NCI-H526 (cell line): ENCODE data around the gene STX18.
A peak's percentile ranks its signal among the peaks of the same experiment; 100 is the strongest.
"Not testable (repeated sequence)": the region's sequence is repeated elsewhere in the genome, so short reads cannot be mapped to it uniquely, and the experiment has no call there.

Experiments
- DNase-seq, 2 experiments: peaks; one replicate each; lab custom pipeline; 2025; lab: John Stamatoyannopoulos, UW

The STX18 gene

GRCh38 chr4:4438891-4439290 lies 103.0 kb downstream of the STX18 start:
- no peak for DNase-seq

GRCh38 chr4:4437798-4438470 lies 103.9 kb downstream of the STX18 start:
- peak; percentile 34 to 86 for DNase-seq

GRCh38 chr4:4436244-4436823 lies 105.5 kb downstream of the STX18 start:
- no peak for DNase-seq

- no peak for DNase-seq
Measured at GRCh38 chr4:4433941-4434340, 107.9 kb downstream of the STX18 start.

- DNase-seq: no peak
Measured at GRCh38 chr4:4432341-4433125, 109.3 kb downstream of the STX18 start.

GRCh38 chr4:4430492-4431195 lies 111.2 kb downstream of the STX18 start:
- peak in 1 of 2 experiments; percentile 67 for DNase-seq

GRCh38 chr4:4428966-4429875 lies 112.6 kb downstream of the STX18 start:
- DNase-seq: no peak

GRCh38 chr4:4427886-4428285 lies 114.0 kb downstream of the STX18 start:
- no peak for DNase-seq

GRCh38 chr4:4427121-4427870 lies 114.6 kb downstream of the STX18 start:
- no peak for DNase-seq

- DNase-seq: no peak
Measured at GRCh38 chr4:4426511-4427120, 115.2 kb downstream of the STX18 start.

- DNase-seq: no peak
Measured at GRCh38 chr4:4425696-4426095, 116.2 kb downstream of the STX18 start.

- no peak for DNase-seq
Measured at GRCh38 chr4:4425119-4425690, 116.6 kb downstream of the STX18 start.

GRCh38 chr4:4424499-4425115 lies 117.2 kb downstream of the STX18 start:
- DNase-seq: no peak

- DNase-seq: no peak
Measured at GRCh38 chr4:4423706-4424498, 117.9 kb downstream of the STX18 start.

GRCh38 chr4:4422856-4423499 lies 118.9 kb downstream of the STX18 start:
- no peak for DNase-seq

GRCh38 chr4:4422117-4422516 lies 119.7 kb downstream of the STX18 start:
- not testable (repeated sequence) for DNase-seq

- DNase-seq: no peak
Measured at GRCh38 chr4:4421356-4421755, 120.5 kb downstream of the STX18 start.

- no peak for DNase-seq
Measured at GRCh38 chr4:4420421-4420820, 121.4 kb downstream of the STX18 start.
